ENCODE data around the gene GREB1.

GREB1 gene

DNA sequence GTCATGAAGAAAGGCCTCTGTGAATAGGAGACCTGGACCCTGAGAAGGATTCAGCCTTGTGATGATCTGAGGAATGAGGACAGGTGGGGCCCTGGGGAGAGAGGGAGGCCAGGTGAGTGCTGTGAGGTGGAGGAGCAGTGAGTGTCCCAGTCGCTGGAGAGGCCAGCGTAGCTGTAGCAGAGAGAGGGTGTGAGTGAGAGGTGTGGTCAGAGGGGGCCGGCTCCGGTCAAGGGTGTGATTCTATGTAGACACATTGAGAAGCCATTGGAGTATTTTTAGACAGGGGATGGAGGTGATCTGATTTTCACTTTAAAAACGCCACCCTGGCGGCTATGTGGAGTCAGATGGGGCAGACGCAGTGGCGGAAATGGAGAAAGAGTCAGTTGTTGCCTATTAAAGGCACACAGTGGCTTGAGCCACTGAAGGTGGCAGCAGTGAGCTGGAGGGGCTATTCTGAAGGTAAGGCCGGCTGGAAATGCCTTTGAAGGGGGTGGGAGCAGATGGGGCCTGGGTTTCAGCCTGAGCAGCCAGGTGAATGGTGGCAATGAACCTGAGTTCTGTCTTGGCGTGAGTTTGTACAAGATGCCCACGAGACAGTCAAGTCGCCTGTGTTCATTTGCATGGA, 55.6 kb downstream of the GREB1 start:
- no peak for FAIRE-seq
- TF ChIP-seq POLR2A (IDR thresholded peaks at IDR 0.05; ENCODE audit: low read depth, low read length) = no peak
- DNase-seq (ENCODE audit: insufficient read length, low spot score) = no peak

GRCh38 chr2:11590193-11590592, 56.3 kb downstream of the GREB1 start:
- FAIRE-seq = no peak
- TF ChIP-seq POLR2A (IDR thresholded peaks at IDR 0.05; ENCODE audit: low read depth, low read length) = no peak
- DNase-seq (ENCODE audit: insufficient read length, low spot score) = no peak

DNA sequence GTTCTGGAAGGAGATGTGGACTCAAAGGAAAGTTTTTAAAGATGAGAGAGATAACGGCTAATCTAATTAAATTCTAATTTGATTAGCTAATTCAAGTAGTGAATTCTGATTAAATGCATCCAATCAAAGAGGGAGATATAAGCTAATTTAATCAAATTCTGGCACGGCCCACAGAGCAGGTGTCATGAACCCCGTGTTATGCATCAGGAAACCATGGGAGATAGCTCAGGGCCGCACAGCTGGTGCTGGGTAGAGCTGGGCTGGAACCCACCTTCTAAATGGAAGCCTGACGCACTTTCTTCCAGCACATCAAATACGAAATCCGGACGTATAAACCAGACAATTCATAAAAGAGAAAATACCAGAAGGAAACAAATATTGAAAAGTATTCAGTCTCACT, 57.2 kb downstream of the GREB1 start:
- TF ChIP-seq POLR2A (IDR thresholded peaks at IDR 0.05; ENCODE audit: low read depth, low read length) = no peak
- DNase-seq (ENCODE audit: insufficient read length, low spot score) (no peak), FAIRE-seq (no peak)

DNA sequence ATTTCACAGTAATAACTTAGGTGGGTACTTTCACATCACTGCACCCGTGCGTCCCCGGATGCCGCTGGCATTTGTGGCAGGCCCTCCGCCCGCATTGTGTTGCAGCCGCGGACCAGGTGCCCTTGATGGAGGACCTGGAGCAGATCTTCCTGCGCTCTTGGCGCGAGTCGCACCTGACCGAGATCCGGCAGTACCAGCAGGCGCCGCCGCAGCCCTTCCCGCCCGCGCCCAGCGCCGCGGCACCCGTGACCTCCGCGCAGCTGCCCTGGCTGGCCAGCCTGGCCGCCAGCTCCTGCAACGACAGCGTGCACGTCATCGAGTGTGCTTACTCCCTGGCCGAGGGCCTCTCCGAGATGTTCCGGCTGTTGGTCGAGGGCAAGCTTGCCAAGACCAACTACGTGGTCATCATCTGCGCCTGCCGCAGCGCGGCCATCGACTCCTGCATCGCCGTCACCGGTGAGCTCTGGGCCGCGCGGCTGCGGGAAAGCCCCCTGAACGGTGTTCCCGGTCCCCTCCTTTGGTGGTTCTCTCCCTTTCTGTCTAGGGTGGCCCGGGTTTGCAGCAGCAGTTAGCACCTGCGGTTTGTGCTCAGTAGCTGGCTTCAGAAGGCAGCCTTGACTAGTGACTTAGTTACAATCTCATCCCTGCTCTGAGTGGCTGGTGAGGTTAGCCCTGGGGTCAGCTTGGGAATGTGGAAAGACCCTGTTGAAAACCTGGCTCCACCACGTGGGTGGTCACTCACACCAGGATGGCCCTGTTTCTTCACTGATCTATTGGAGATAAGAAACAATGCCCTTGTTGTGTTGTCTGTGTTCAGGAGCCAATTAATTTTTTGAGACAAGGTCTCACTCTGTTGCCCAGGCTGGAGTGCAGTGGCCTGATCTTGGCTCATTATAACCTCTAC, 59.1 kb downstream of the GREB1 start:
- DNase-seq (ENCODE audit: insufficient read length, low spot score) = no peak
- no peak for FAIRE-seq
- TF ChIP-seq POLR2A (IDR thresholded peaks at IDR 0.05; ENCODE audit: low read depth, low read length) = no peak

- DNase-seq (ENCODE audit: insufficient read length, low spot score) (no peak), FAIRE-seq (no peak)
- no peak for TF ChIP-seq POLR2A (IDR thresholded peaks at IDR 0.05; ENCODE audit: low read depth, low read length)
Measured at GRCh38 chr2:11596801-11597200, 63.0 kb downstream of the GREB1 start.

DNA sequence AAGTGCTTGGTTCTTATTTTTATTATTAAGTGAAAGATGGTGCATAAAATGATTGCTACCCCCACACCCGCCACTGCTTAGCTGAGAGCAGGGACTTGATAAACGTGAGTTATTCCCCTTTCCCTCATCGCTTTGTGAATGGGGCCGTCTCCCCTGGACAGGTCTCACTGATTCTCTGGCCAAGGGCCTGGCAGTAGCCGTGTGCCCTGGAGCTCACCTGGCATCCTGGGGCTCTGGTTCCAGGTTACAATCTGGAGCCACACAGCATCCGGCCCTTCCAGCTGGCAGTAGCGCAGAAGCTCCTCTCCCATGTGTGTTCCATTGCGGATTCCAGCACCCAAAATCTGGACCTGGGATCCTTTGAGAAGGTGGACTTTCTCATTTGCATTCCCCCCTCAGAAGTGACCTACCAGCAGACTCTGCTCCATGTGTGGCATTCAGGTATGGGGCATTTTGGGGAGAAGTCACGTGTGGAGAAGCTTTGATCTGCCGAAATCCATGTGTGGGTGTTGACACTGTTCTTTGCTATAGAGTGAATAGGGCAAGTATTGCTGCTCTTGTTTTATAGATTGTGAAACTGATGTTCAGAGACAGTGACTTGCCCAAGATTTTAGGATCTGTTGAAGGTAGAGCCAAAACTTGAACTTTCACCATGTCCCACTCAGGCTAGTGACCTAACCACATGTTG, 63.8 kb downstream of the GREB1 start:
- TF ChIP-seq POLR2A (IDR thresholded peaks at IDR 0.05; ENCODE audit: low read depth, low read length) = no peak
- DNase-seq (ENCODE audit: insufficient read length, low spot score) (no peak), FAIRE-seq (no peak)

- FAIRE-seq = no peak
- DNase-seq (ENCODE audit: insufficient read length, low spot score) = no peak
- TF ChIP-seq POLR2A (IDR thresholded peaks at IDR 0.05; ENCODE audit: low read depth, low read length) = no peak
Measured at GRCh38 chr2:11598228-11598731, 64.4 kb downstream of the GREB1 start.

- DNase-seq (ENCODE audit: insufficient read length, low spot score) = no peak
- no peak for TF ChIP-seq POLR2A (IDR thresholded peaks at IDR 0.05; ENCODE audit: low read depth, low read length)
- FAIRE-seq = no peak
Measured at GRCh38 chr2:11602563-11603204, 68.8 kb downstream of the GREB1 start.

GRCh38 chr2:11610624-11611242, 76.9 kb downstream of the GREB1 start:
- DNase-seq (ENCODE audit: insufficient read length, low spot score) = no peak
- TF ChIP-seq POLR2A (IDR thresholded peaks at IDR 0.05; ENCODE audit: low read depth, low read length) = no peak
- no peak for FAIRE-seq

DNA sequence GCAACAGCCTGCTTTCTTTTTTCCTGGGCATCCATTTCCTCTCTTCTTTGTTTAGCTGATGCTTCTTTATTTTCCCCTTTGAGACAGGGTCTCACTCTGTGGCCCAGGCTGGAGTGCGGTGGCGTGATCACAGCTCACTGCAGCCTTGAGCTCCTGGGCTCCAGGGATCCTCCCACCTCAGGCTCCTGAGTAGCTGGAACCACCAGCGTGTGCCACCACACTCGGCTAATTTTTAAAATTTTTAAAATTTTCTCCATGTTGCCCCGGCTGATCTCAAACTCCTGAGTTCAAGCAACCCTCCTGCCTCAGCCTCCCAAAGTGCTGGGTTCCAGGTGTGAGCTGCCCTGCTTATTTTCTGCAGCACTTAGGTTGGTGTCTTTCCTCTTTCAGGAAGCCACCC, 77.4 kb downstream of the GREB1 start:
- DNase-seq (ENCODE audit: insufficient read length, low spot score) (no peak), FAIRE-seq (no peak)
- no peak for TF ChIP-seq POLR2A (IDR thresholded peaks at IDR 0.05; ENCODE audit: low read depth, low read length)

DNA sequence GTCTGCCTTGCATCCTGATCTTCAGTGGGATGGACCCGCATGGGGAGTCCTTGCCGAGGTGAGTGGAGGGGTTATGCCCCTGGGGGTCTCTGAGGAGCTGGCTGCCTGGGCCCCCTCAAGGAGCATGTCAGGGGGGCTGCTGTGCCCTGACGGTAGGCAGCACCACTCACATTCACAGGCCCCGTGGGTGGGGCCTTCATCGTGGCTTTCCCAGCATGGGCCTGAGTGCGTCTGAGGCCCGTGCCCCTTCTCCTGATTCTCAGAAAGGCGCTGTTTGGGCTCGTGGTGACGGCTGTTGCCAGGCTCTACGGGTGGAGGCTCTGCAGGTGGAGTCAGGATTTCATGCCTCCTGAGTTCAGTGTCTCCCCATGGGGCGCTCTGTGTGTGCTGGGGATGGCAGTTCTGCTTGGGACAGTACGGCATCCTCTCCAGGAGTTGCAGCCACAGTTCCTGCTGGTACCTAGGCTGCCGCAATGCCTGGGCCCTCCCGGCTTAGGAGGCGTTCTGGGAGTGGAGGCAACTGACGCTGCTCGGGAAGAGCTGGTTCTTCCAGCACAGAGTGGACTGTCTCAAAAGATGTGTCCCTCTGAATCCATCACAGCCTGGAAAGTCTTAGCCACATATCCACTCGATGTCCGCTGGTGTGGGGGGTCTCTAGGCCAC, 78.8 kb downstream of the GREB1 start:
- FAIRE-seq (no peak), DNase-seq (ENCODE audit: insufficient read length, low spot score) (no peak)
- no peak for TF ChIP-seq POLR2A (IDR thresholded peaks at IDR 0.05; ENCODE audit: low read depth, low read length)

- TF ChIP-seq POLR2A (IDR thresholded peaks at IDR 0.05; ENCODE audit: low read depth, low read length) = no peak
- no peak for FAIRE-seq
- DNase-seq (ENCODE audit: insufficient read length, low spot score) = no peak
Measured at GRCh38 chr2:11613297-11613696, 79.5 kb downstream of the GREB1 start.

DNA sequence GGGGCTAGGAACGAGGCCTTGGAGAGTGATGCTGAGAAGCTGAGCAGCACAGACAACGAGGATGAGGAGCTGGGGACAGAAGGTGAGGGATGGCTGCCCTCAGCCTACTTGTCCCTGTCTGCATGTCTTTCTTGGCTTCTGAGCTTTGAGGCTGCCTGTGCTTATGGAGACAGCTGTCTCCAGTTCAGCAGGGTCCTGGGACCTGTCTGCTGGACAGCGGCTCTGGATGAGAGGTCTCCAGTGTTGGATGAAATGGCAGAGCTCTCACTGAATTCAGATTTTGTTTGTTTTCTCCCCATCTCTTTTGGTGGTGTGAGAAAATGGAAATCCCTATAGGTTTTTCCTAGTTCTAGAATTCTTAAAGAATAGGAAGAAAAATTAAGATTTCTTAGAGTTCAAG, 81.4 kb downstream of the GREB1 start:
- DNase-seq (ENCODE audit: insufficient read length, low spot score) = no peak
- no peak for FAIRE-seq
- TF ChIP-seq POLR2A (IDR thresholded peaks at IDR 0.05; ENCODE audit: low read depth, low read length) = no peak
